GM12891 (cell line): ENCODE data around the gene IP6K3.

ENCODE experiments used
- PAX5 ChIP-seq: IDR thresholded peaks from 2 replicates; pipeline ENCODE4 v1.6.1; 2011; ENCODE audit warnings: low read length, moderate library complexity, mild to moderate bottlenecking; ENCODE audit not compliant: insufficient read depth, severe bottlenecking
- POLR2A ChIP-seq: IDR thresholded peaks from 2 replicates; pipeline ENCODE4 v1.6.1; 2011; ENCODE audit warnings: low read depth, low read length, control low read depth
- POLR2AphosphoS5 ChIP-seq: IDR thresholded peaks from 2 replicates; pipeline ENCODE4 v1.6.1; 2011; ENCODE audit warnings: low read depth, low read length, control low read depth
- POU2F2 ChIP-seq: IDR thresholded peaks from 2 replicates; pipeline ENCODE4 v1.6.1; 2011; ENCODE audit warnings: low read depth, mild to moderate bottlenecking, control low read depth, low read length, moderate library complexity
- SPI1 ChIP-seq: IDR thresholded peaks from 2 replicates; pipeline ENCODE4 v1.6.1; 2011; ENCODE audit warnings: low read depth, low read length, control low read depth
- TAF1 ChIP-seq: IDR thresholded peaks from 2 replicates; pipeline ENCODE4 v1.6.1; 2011; ENCODE audit warnings: low read depth, low read length, control low read depth

DNA sequence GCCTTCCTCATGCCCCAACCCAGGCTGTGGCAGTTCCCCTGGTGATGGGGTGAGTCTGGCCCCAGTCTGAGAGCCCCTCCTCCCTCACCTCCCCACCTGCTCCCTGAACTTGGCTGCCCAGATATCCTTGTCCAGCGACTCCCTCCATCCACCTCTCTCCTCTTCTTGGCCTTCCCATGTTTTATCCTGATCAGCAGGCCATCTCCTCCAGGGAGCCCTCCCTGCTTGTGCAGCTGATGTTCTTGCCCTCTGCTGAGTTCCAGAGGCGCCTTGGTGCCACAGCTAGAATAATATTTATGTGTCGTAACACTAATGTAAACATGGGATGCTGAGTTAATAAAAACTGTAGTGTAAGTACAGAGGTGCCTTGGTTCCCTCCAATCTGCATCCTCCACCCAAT lies 10.4 kb upstream of the IP6K3 start:
- no peak for TF ChIP-seq POLR2A
- TF ChIP-seq TAF1 = no peak
- no peak for TF ChIP-seq POLR2AphosphoS5
- no peak for TF ChIP-seq SPI1
- no peak for TF ChIP-seq POU2F2
- no peak for TF ChIP-seq PAX5
